Gastroesophageal sphincter (tissue), 3 donors: ENCODE results near the gene DAGLB.
"Not testable (repeated sequence)": the region's sequence is repeated elsewhere in the genome, so short reads cannot be mapped to it uniquely, and the experiment has no call there.

ENCODE experiments used
- EP300 ChIP-seq: sonication (generic); formaldehyde crosslinking; IDR thresholded peaks from one replicate; pipeline ENCODE4 v1.6.1; 2017; ENCODE audit warnings: antibody characterized with exemption, mild to moderate bottlenecking
- POLR2A ChIP-seq, 2 donors: fragments of 450-650 bp; IDR thresholded peaks; one replicate each; pipeline ENCODE4 v1.6.1; 2017; ENCODE audit warnings: antibody characterized with exemption in 2 of 2, mild to moderate bottlenecking in 2 of 2, moderate library complexity in 1 of 2
- POLR2AphosphoS5 ChIP-seq: sonication (generic); formaldehyde crosslinking; IDR thresholded peaks from one replicate; pipeline ENCODE4 v1.6.1; 2017; ENCODE audit warnings: antibody characterized with exemption
- TF ChIP-seq, protein P1 (sequence below), 4 experiments: fragments of 200-600 bp in 2 of 4; fragments of 450-650 bp in 2 of 4; sonication (generic) in 1 of 4; IDR thresholded peaks; one replicate each; pipeline ENCODE4 v1.5.1; 2017 to 2019; ENCODE audit warnings: antibody characterized with exemption in 4 of 4, mild to moderate bottlenecking in 2 of 4, moderate library complexity in 2 of 4

DNA sequence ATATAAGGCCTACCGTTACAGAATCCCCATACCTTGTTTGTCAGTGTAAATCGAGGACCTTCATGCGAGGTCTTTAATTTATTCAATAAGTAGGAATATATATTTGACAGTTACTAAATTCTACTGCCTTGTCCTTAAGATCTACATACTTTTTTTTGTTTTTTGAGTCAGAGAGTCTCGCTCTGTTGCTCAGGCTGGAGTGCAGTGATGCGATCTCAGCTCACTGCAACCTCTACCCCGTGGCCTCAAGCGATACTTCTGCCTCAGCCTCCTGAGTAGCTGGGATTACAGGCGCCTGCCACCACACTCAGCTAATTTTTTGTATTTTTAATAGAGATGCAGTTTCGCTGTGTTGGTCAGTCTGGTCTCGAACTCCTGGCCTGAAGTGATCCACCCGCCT lies 65.9 kb downstream of the DAGLB start:
- TF ChIP-seq POLR2A (IDR thresholded peaks at IDR 0.05); POLR2AphosphoS5; EP300: not testable (repeated sequence)
- TF ChIP-seq, protein P1, sequence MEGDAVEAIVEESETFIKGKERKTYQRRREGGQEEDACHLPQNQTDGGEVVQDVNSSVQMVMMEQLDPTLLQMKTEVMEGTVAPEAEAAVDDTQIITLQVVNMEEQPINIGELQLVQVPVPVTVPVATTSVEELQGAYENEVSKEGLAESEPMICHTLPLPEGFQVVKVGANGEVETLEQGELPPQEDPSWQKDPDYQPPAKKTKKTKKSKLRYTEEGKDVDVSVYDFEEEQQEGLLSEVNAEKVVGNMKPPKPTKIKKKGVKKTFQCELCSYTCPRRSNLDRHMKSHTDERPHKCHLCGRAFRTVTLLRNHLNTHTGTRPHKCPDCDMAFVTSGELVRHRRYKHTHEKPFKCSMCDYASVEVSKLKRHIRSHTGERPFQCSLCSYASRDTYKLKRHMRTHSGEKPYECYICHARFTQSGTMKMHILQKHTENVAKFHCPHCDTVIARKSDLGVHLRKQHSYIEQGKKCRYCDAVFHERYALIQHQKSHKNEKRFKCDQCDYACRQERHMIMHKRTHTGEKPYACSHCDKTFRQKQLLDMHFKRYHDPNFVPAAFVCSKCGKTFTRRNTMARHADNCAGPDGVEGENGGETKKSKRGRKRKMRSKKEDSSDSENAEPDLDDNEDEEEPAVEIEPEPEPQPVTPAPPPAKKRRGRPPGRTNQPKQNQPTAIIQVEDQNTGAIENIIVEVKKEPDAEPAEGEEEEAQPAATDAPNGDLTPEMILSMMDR (IDR thresholded peaks at IDR 0.05): not testable (repeated sequence)
